KMS-11 (cell line): Measurements from ENCODE around the gene PTS.

Experiments used
- H2AFZ ChIP-seq: fragments of 200-600 bp; sonication (generic); 2 replicates; pipeline ENCODE4 v1.6.1; 2016; ENCODE audit warnings: antibody characterized with exemption, mixed run types, low read depth
- H3K27ac ChIP-seq: fragments of 200-600 bp; sonication (generic); 2 replicates; pipeline ENCODE4 v1.6.1; 2016; ENCODE audit warnings: mild to moderate bottlenecking, mixed run types
- H3K27me3 ChIP-seq: fragments of 200-600 bp; sonication (generic); 2 replicates; pipeline ENCODE4 v1.6.1; 2017; ENCODE audit warnings: mild to moderate bottlenecking, low read depth, mixed run types, moderate library complexity; ENCODE audit not compliant: insufficient read depth
- H3K36me3 ChIP-seq: fragments of 200-600 bp; sonication (generic); 2 replicates; pipeline ENCODE4 v1.6.1; 2017; ENCODE audit warnings: mild to moderate bottlenecking, mixed run types; ENCODE audit not compliant: insufficient read depth
- H3K4me1 ChIP-seq: fragments of 200-600 bp; sonication (generic); 2 replicates; pipeline ENCODE4 v1.6.1; 2016; ENCODE audit warnings: mild to moderate bottlenecking, low read depth, mixed run types; ENCODE audit not compliant: poor library complexity, severe bottlenecking
- H3K4me2 ChIP-seq: fragments of 200-600 bp; sonication (generic); 2 replicates; pipeline ENCODE4 v1.7.0; 2016; ENCODE audit warnings: mild to moderate bottlenecking, mixed run types
- H3K4me3 ChIP-seq: fragments of 200-600 bp; sonication (generic); IDR thresholded peaks from 2 replicates; pipeline ENCODE4 v1.6.1; 2017; ENCODE audit warnings: low read depth, low read length, mixed read lengths; ENCODE audit not compliant: insufficient read depth
- H3K79me2 ChIP-seq: fragments of 200-600 bp; sonication (generic); 2 replicates; pipeline ENCODE4 v1.6.1; 2016; ENCODE audit warnings: low read depth, mixed run types; ENCODE audit not compliant: insufficient read depth
- H3K9ac ChIP-seq: fragments of 200-600 bp; sonication (generic); 2 replicates; pipeline ENCODE4 v1.6.1; 2016; ENCODE audit warnings: mild to moderate bottlenecking, mixed run types
- H4K20me1 ChIP-seq: fragments of 200-600 bp; sonication (generic); 2 replicates; pipeline ENCODE4 v1.6.1; 2016; ENCODE audit warnings: mild to moderate bottlenecking, mixed run types; ENCODE audit not compliant: insufficient read depth
- TF ChIP-seq, protein P1 (sequence below): fragments of 200-600 bp; sonication (generic); conservative IDR thresholded peaks from 2 replicates; pipeline ENCODE4 v1.6.1; 2017; ENCODE audit warnings: low read depth, mild to moderate bottlenecking, antibody characterized with exemption, low read length, moderate library complexity, mixed read lengths

PTS gene

DNA sequence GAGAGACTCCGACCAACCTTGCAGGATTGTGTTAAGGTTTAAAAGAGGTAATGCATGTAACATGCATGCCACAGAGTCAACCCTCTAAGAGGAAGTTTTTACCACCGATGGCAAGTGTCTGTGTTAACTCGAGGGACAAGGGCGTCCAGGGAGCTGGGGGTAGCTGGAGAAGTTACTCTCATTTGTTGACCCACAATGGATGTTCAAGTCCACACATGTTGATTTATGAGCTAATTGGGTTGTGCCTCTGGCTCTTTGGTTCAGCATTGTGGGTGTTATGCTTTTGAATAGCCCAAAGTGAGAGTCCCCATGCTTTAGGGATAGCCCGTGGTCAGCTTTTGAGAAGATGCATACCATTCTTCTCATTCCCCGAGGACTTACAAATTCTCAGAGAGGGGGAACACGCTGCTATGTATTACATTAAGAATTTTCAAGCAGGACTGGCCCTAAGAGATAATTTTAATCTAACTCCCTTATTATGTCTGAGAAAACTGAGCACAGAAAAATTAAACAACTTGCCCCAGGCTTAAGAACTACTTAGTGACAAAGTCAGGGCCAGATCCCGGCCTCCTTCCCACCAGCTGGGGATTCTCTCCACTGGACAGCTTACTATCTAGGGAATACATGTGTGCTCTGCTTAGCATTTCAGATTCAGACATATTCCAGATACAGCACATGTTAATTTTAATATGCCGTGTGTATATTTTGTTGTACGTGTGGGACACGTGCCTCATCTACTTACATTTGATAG, 39.6 kb downstream of the PTS start:
- no peaks in the 10 kb centered on the region for H3K27me3 ChIP-seq
- H3K36me3 ChIP-seq = no peaks in the 10 kb centered on the region
- no peak overlapping the region for H3K9ac ChIP-seq
- no peak overlapping the region for H3K4me3 ChIP-seq
- no peaks in the 10 kb centered on the region for H3K4me1 ChIP-seq
- H3K4me2 ChIP-seq = no peak overlapping the region
- TF ChIP-seq, protein P1, sequence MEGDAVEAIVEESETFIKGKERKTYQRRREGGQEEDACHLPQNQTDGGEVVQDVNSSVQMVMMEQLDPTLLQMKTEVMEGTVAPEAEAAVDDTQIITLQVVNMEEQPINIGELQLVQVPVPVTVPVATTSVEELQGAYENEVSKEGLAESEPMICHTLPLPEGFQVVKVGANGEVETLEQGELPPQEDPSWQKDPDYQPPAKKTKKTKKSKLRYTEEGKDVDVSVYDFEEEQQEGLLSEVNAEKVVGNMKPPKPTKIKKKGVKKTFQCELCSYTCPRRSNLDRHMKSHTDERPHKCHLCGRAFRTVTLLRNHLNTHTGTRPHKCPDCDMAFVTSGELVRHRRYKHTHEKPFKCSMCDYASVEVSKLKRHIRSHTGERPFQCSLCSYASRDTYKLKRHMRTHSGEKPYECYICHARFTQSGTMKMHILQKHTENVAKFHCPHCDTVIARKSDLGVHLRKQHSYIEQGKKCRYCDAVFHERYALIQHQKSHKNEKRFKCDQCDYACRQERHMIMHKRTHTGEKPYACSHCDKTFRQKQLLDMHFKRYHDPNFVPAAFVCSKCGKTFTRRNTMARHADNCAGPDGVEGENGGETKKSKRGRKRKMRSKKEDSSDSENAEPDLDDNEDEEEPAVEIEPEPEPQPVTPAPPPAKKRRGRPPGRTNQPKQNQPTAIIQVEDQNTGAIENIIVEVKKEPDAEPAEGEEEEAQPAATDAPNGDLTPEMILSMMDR = no peak
- no peaks in the 10 kb centered on the region for H3K79me2 ChIP-seq
- H2AFZ ChIP-seq = no peak overlapping the region
- H4K20me1 ChIP-seq = no peaks in the 10 kb centered on the region
- no peak overlapping the region for H3K27ac ChIP-seq

GRCh38 chr11:112266410-112266778, 40.2 kb downstream of the PTS start:
- Histone ChIP-seq H3K4me2 (no peak overlapping the region), H2AFZ (no peak overlapping the region), H3K27me3 (no peaks in the 10 kb centered on the region), H3K4me1 (no peaks in the 10 kb centered on the region), H3K9ac (no peak overlapping the region), H4K20me1 (no peaks in the 10 kb centered on the region), H3K27ac (no peak overlapping the region), H3K79me2 (no peaks in the 10 kb centered on the region), H3K4me3 (no peak overlapping the region), H3K36me3 (no peaks in the 10 kb centered on the region)
- TF ChIP-seq, protein P1 = no peak

DNA sequence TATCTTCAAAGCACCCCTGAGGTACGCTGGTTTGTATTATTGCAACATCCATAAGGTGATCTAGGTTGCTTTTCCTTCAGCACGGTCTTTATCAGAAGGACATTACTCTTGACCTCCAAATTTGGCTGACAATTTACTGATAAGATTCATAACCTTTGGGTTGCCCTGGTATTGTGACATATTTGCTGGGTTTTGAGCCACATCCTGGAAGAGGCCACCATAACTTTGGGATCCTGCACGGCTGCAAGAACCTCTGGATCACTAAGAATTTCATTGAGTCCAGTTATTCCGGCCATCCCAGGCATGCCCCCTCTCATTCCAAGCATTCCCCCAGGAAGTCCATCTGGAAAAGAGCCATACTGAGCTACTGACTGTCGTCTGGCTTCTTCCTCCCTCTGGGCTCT, 41.0 kb downstream of the PTS start:
- H3K4me2 ChIP-seq = no peak overlapping the region
- no peak overlapping the region for H2AFZ ChIP-seq
- H4K20me1 ChIP-seq = no peaks in the 10 kb centered on the region
- TF ChIP-seq, protein P1 = no peak
- H3K36me3 ChIP-seq = no peaks in the 10 kb centered on the region
- no peak overlapping the region for H3K9ac ChIP-seq
- no peak overlapping the region for H3K4me3 ChIP-seq
- no peaks in the 10 kb centered on the region for H3K4me1 ChIP-seq
- H3K79me2 ChIP-seq = no peaks in the 10 kb centered on the region
- H3K27ac ChIP-seq = no peak overlapping the region
- H3K27me3 ChIP-seq = no peaks in the 10 kb centered on the region

DNA sequence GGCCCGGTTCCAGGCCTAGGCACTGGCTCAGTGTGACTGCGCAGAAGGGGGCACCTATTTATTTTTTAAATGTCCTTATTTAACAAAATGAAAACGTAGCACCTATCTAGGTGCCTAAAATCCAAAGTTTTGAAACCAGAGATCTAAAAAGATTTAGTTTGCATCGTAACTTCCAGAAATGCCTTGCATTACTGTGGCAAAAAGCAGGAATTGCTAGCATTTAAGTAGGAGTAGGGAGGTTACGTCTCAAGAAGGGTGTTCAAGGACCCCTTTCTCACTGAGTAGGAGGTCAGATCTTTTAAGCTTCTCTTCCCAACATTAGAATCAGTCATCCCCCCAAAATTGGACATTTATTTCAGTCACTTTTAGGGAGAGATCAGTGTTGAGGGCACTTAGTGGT, 42.2 kb downstream of the PTS start:
- H3K4me3 ChIP-seq = no peak overlapping the region
- no peak overlapping the region for H3K27ac ChIP-seq
- no peaks in the 10 kb centered on the region for H3K4me1 ChIP-seq
- no peaks in the 10 kb centered on the region for H3K36me3 ChIP-seq
- TF ChIP-seq, protein P1 = no peak
- no peaks in the 10 kb centered on the region for H4K20me1 ChIP-seq
- no peak overlapping the region for H3K9ac ChIP-seq
- H3K27me3 ChIP-seq = no peaks in the 10 kb centered on the region
- H2AFZ ChIP-seq = no peak overlapping the region
- no peaks in the 10 kb centered on the region for H3K79me2 ChIP-seq
- H3K4me2 ChIP-seq = no peak overlapping the region
